Left colon (tissue), 2 donors: ENCODE measurements around the gene EEPD1. TPM values are rescaled to one million over a fixed set of nuclear protein-coding genes. Genes with fewer than 3 reads are reported as not detected.
A peak's percentile ranks its signal among the peaks of the same experiment; 100 is the strongest.
"Not testable (repeated sequence)": the region's sequence is repeated elsewhere in the genome, so short reads cannot be mapped to it uniquely, and the experiment has no call there.

ENCODE experiments used
- ATAC-seq: fragments of 200-7000 bp; cut with Tn5 transposase; one replicate; pipeline ENCODE4 v1.9.1; 2020; ENCODE audit warnings: mild to moderate bottlenecking, moderate library complexity
- DNase-seq, 2 donors: peaks; one replicate each; pipeline ENCODE4 v3.0.0-alpha.2; 2020
- intact Hi-C, 2 donors: fragments of 100-400 bp; cut with DNase I in 1 of 2; cut with micrococcal nuclease in 1 of 2; formaldehyde crosslinking; loops; one replicate each; pipeline versions ENCODE4 v1.11.2 to v1.14.0; 2022; cut with DNase I, micrococcal nuclease
- total RNA-seq, 2 donors: library from RNA; stranded (reverse); fragmentation: NEBNext Ultra II Directional; extraction: Animal tissue kit (Norgen Biotek cat#: 25700); gene quantifications; one replicate each; pipeline ENCODE4 v1.2.1, GENCODE V29; 2021
- donor health status: DM: no; HTN: no; CAD: no.
- donor health status: DM: yes; HTN: yes; CAD: no.

Gene EEPD1
- total RNA-seq, 2 donors from 2014 or later, result 10.2 to 13.4 TPM

DNA sequence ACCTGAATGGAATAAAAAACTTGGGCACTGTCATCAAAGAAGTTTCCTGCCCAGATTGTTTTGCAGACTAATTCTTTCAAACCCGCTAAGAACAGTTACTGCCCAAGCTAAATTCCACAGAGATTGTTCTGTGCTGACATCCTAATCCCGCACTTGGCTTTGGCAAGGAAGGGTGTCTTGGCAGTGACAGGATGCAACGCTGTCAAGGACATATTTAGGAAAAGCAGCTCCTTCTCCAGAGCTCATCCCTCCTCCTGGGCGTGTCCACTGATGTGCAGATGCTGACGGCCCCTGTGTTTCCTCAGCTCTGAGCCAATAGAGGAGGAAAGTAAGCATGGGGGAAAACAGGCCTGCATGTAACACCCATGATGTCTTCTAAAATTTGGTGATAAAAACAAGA is 74.2 kb downstream of the EEPD1 start:
- intact Hi-C loops, result no loop called here
- peak; percentile 22 for ATAC-seq
- DNase-seq, result peak; percentile 25 to 66

- peak; percentile 63 for ATAC-seq
- intact Hi-C loops, result no loop called here
- no peak for DNase-seq
Observed at GRCh38 chr7:36228039-36228438, 75.0 kb downstream of the EEPD1 start.

- intact Hi-C loops, result no loop called here
- DNase-seq, result no peak
- ATAC-seq, result no peak
Observed at GRCh38 chr7:36231406-36231805, 78.4 kb downstream of the EEPD1 start.

DNA sequence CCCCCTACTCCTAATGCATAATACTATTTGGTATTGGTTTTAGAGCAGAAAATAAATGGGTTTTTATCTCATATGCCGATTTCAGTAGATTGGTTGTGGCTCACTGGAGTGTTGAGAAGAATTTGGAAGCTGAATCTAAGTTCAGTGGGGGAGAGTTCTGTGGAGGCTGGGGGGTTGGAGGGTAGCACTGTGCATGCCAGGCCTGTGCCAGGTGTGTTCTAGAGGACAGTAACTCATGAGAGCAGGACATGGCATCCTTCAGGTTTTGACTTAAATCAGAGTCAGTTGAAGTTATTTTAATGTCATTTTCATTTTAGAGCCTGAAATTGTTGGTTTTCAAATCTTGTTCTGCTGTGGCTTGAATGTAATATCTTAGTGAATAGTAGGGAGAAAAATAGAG is 79.5 kb downstream of the EEPD1 start:
- ATAC-seq, result no peak
- no peak for DNase-seq
- intact Hi-C loops, result no loop called here

DNA sequence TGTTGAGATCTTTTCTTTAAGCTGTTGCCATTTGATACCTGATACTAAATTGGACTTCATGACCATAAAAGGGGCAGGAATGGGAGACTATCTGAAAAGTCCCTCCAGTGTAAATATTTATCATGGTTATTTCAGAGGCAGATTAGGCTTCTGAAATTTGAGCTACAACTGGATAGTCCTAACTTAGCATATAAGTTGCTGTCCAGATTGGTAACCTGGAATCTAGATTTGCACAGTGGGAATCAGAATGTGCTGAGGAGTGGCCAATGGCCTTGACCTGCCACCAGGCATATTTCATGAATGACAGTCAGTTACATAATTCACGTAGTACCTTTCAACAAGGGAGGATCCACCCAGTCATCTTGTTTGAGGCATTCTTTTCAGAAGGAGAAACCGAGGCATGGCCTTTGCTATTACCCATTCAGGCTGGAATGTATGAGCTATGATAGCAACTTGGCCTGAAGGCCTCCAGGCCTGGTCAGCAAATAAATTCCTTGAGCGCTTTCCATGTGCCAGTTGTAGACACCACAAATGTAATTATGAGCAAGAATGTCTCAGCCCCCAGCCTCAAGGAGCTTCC is 80.0 kb downstream of the EEPD1 start:
- intact Hi-C loops, result no loop called here
- DNase-seq, result no peak
- peak; percentile 54 for ATAC-seq

DNA sequence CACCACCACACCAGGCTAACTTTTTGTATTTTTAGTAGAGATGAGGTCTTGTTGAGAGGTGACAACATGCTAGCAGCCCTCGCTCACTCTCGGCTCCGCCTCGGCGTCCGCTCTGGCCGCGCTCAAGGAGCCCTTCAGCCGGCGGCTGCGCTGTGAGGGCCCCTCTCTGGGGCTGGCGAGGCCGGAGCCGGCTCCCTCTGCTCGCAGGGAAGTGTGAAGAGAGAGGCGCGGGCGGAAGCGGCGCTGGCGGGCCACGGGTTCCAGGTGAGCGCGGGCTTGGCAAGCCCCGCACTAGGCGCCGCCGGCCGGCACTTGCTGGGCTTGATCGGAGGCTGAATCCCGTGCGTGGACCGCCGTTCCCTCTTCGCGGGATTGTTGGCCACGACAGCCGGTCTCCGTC is 83.0 kb downstream of the EEPD1 start:
- DNase-seq (no peak), ATAC-seq (no peak)
- intact Hi-C loops, result no loop called here

- ATAC-seq, result no peak
- DNase-seq, result no peak
- intact Hi-C loops, result no loop called here
Observed at GRCh38 chr7:36238138-36238537, 85.1 kb downstream of the EEPD1 start.

GRCh38 chr7:36243356-36243755 is 90.3 kb downstream of the EEPD1 start:
- ATAC-seq, intact Hi-C loops, DNase-seq: not testable (repeated sequence)

- DNase-seq, result not testable (repeated sequence)
Observed at GRCh38 chr7:36244001-36244400, 90.9 kb downstream of the EEPD1 start.

DNA sequence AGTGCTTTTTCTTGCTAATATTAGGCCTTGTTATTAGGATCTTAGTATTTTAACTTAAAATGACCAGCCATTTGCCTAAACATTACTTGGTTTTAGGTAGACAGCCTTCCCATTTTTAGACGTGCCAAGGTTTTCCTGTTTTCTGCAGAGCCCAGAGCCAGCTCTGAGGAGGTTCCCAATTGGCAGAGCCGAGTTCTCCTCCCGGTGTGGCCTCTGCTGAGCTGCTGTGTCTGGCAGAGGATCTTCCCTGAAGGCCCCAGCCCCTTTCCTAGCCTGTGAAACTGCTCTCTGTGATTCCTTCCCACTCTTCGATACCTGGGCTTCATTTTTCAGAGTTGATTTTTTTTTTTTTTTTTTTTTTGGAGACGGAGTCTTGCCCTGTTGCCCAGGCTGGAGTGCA is 91.4 kb downstream of the EEPD1 start:
- no peak for ATAC-seq
- DNase-seq, result no peak
- intact Hi-C loops, result no loop called here

More at GRCh38 chr7:36244001-36244400, 90.9 kb downstream of the EEPD1 start:
- ATAC-seq, intact Hi-C loops: not testable (repeated sequence)

DNA sequence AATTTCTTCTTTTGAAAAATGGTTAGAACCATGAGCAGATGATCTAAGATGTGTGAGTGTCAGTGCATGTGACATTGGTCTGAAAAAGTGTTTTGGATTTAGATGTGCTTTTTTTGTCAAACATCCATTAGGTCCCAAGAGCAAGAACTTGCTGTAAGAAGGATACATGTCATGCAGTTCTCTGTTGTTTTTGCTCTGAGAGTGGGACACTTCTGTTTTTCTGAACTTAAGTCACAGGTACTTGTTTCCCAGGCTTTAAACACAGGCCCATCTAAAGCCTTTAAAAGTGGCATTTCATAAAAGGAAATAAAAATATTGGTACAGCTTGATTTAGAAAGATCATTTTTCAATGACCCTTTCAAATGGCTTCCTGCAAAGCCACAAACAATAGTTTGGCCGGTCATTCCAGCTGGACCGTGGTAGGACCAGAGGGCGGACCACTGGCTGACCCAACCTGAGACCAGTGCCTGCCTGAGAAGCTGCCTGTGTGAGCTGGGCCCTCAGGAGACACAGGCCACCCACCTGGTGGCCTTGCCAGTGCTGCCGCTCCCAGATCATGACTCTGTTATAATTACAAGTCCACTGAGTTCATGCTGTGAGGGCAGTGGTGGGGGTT is 92.7 kb downstream of the EEPD1 start:
- intact Hi-C loops, result no loop called here
- DNase-seq (no peak), ATAC-seq (no peak)

DNA sequence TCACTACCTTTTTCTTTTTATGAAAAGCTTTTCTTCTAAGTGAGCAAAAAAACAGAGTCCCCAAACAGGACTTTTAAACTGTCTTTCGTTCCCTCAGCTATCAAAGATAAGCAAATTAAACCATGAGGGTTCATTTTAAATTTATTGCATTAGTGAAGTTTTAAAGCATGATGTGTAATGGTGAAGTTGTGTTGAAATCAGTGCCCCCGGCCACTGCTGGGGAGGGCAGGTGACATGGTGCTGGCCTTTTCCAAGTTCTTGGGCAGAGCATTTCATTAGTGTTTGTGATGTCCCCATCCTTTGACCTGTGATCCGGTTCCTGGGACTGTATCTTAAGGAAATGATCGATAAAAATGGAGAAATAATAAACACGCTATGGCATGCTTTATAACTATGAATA is 96.0 kb downstream of the EEPD1 start:
- DNase-seq, result no peak
- no peak for ATAC-seq
- intact Hi-C loops, result no loop called here

DNA sequence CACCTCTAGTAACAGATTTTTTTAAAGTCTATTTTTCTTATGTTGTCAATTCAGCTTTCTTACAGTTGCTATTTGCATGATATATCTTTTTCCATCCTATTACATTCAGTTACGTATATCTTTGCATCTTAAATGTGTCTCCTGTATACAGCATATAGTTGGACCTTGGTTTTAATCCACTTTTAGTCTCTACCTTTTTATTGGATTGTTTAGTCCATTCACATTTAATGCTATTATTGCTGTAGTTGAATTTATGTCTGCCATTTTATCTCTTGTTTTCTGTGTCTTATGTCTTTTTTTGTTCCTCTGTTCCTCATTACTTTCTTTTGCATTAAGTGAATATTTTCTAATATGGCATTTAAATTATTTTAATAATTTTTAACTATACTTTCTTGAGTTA is 100.6 kb downstream of the EEPD1 start:
- ATAC-seq (no peak), DNase-seq (no peak)
- intact Hi-C loops, result no loop called here

- intact Hi-C loops, result not testable (repeated sequence)
- DNase-seq (peak; percentile 89 to 94), ATAC-seq (peak; percentile 92)
Observed at GRCh38 chr7:36258510-36259259, 105.6 kb downstream of the EEPD1 start.

DNA sequence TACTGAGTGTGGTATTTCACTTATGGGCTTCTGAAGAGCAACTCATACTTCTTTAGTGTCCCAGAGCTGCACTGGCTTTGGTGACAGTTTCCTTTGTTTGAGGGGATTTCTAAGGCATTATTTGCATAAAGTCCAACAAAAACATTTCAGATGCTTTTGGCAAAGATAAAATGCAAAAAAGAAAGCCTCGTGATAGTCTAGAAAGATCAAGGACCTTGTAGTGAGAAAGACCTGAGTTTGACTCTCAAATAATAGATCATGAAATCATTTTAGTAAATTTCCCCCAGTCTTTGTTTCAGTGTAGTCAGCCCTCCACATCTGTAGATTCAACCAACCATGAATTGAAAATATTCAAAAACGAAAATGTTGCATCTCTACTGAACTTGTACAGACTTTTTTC is 107.4 kb downstream of the EEPD1 start:
- ATAC-seq (no peak), DNase-seq (no peak)
- intact Hi-C loops, result no loop called here

DNA sequence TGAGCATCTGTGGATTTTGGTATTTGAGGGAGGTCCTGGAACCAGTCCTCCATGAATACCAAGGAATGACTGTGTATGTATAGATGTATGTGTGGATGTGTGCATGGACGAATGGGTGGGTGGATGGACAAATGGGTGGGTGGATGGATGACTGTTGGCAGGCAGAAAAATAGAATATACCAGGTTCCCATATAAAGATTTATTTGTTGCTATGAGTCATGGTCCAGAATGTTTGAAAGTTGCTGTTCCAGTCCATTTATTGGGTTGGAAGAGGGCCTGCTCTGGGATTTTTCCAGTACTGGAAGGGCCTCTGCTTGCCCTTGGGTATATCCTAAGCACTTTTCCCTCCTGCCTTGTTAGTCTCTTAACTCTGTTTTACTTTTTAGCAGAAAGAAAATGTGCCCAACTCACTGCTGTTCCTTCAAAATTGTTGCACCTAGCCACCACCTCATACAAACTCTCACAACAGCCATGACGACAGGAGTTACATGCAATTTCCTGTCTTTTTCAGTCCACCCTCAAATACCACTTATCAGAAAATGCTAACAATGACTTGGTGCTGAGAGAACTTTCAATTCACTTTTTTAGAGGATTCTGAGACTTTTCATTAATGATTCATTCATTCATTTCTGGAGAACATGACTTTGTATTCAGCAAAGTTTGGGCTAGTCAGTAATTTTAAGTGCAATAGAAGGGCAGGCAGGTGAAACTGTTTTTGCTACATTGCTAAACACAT is 108.1 kb downstream of the EEPD1 start:
- intact Hi-C loops, result no loop called here
- DNase-seq (no peak), ATAC-seq (no peak)

DNA sequence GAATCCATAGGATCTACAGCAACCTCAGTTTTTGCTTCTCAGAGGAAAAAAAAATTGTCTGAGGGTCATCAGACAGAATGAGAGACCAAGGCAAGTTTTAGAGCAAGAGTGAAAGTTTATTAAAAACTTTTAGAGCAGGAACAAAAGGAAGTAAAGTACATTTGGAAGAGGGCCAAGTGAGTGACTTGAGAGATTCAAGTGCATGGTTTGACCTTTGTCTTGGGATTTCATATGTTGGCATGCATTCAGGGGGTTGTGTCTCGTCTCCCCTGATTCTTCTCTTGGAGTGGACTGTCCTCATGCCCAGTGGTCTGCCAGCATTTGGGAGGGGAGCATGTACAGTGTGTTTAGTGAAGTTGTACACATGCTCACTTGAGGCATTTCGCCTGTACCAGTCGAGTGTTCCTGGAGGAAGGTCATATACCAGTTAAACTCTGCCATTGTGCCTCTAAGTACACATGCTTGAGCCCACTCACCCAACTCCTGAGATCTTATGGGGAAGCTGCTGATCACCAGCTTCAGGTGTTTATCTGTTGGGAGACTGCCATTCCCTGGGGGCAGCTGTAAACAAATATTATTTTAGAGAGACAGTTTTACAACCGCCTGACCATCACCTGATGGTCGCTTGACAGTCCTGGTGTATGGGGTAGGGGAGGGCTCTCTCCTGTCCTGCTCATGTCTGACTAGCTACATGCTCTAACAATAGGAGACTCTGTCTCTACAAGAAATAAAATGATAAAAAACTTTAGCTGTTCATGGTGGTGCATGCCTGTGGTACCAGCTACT is 109.4 kb downstream of the EEPD1 start:
- intact Hi-C loops, result no loop called here
- ATAC-seq (peak; percentile 43), DNase-seq (no peak)

- ATAC-seq (peak; percentile 19), DNase-seq (no peak)
- intact Hi-C loops, result no loop called here
Observed at GRCh38 chr7:36263095-36263484, 110.0 kb downstream of the EEPD1 start.
